ENCODE data around the gene CTNNBL1. TPM values are rescaled to one million over a fixed set of nuclear protein-coding genes. Genes with fewer than 3 reads are reported as not detected.

CTNNBL1 gene
- total and polyA plus RNA-seq, 2 donors (not counting 3 experiments of a cell fraction or from before 2014, with no cell fraction given) = 20.8 to 60.2 TPM

GRCh38 chr20:37711994-37712964 is 18.4 kb downstream of the CTNNBL1 start:
- TF ChIP-seq MAX (IDR thresholded peaks at IDR 0.05; ENCODE audit: insufficient read depth, insufficient read length) (no peak), CTCF (IDR thresholded peaks at IDR 0.05; ENCODE audit: extremely low read depth in 1 of 2, insufficient read depth in 1 of 2, low read depth in 1 of 2, low read length in 2 of 2) (no peak), POLR2A (IDR thresholded peaks at IDR 0.05; ENCODE audit: low read depth, low read length) (no peak), JUN (IDR thresholded peaks at IDR 0.05; ENCODE audit: borderline replicate concordance, insufficient read depth, insufficient read length, low read depth) (no peak), POLR2AphosphoS5 (IDR thresholded peaks at IDR 0.05; ENCODE audit: insufficient read depth, low read depth, low read length) (no peak), EZH2 (IDR thresholded peaks at IDR 0.05; ENCODE audit: borderline replicate concordance, low read depth, low read length, severe bottlenecking) (no peak), GATA2 (IDR thresholded peaks at IDR 0.05; ENCODE audit: insufficient read depth, insufficient read length, low read depth, low read length) (no peak), MYC (IDR thresholded peaks at IDR 0.05; ENCODE audit: low read depth, low read length) (no peak), FOS (IDR thresholded peaks at IDR 0.05; ENCODE audit: borderline replicate concordance, insufficient read depth, low read length) (no peak)
- BruUV-seq (replicated peaks) = no TSS peak
- no peak for FAIRE-seq
- dilution Hi-C loops (cut with MboI; ENCODE audit: extremely low pct_ligation_motif_present, low sequenced_read_pairs) (no loop called here), intact Hi-C loops (cut with micrococcal nuclease) (no loop called here)
- ChIA-PET CTCF (interaction anchor here (1.3 kb wide), 1 partner anchor 9 kb away, joined by 7 read pairs; no protein-coding TSS in a partner anchor), POLR2A (no interaction called here)
- no peaks in the 10 kb centered on the region for H3K9me1 ChIP-seq (replicated peaks; ENCODE audit: control insufficient read depth, extremely low read depth, insufficient read depth, low read length)
- H3K4me1 ChIP-seq (ENCODE audit: control insufficient read depth, extremely low read depth, insufficient read depth, low read length) = peaks cover 6% of the 10 kb centered on the region
- H3K27ac ChIP-seq (ENCODE audit: insufficient read depth, low read depth, low read length) = no peak overlapping the region
- no peaks in the 10 kb centered on the region for H3K36me3 ChIP-seq (ENCODE audit: control insufficient read depth in 2 of 2, extremely low read depth in 1 of 2, insufficient read depth in 2 of 2, low read length in 2 of 2)
- H3K79me2 ChIP-seq (ENCODE audit: control insufficient read depth, insufficient read depth, low read length) = peaks cover 17% of the 10 kb centered on the region
- peaks cover 4% of the 10 kb centered on the region for H4K20me1 ChIP-seq (replicated peaks; ENCODE audit: control insufficient read depth, extremely low read depth, insufficient read depth, low read length)
- no peaks in the 10 kb centered on the region for H3K9me3 ChIP-seq (replicated peaks; ENCODE audit: control insufficient read depth, insufficient read depth, low read length)
- no peak overlapping the region for H3K4me2 ChIP-seq (ENCODE audit: insufficient read depth, low read length)
- H3K9ac ChIP-seq (replicated peaks; ENCODE audit: extremely low read depth, insufficient read depth, low read length) = no peak overlapping the region
- peak; percentile 15 for DNase-seq (ENCODE audit: low read depth, low spot score)
- H3K27me3 ChIP-seq (ENCODE audit: control insufficient read depth in 2 of 2, insufficient read depth in 2 of 2, low read length in 2 of 2) = no peaks in the 10 kb centered on the region
- no peak overlapping the region for H3K4me3 ChIP-seq (replicated peaks in 1 of 3; ENCODE audit: insufficient read depth in 1 of 3, low read depth in 1 of 3, low read length in 3 of 3)
- no peak overlapping the region for H2AFZ ChIP-seq (ENCODE audit: low read depth, low read length)
